ENCODE measurements around the gene ELF5. TPM values are rescaled to one million over a fixed set of nuclear protein-coding genes. Genes with fewer than 3 reads are reported as not detected.

Gene ELF5
- total RNA-seq: 0.43 TPM in 1 of 2 replicates, not detected in the other

DNA sequence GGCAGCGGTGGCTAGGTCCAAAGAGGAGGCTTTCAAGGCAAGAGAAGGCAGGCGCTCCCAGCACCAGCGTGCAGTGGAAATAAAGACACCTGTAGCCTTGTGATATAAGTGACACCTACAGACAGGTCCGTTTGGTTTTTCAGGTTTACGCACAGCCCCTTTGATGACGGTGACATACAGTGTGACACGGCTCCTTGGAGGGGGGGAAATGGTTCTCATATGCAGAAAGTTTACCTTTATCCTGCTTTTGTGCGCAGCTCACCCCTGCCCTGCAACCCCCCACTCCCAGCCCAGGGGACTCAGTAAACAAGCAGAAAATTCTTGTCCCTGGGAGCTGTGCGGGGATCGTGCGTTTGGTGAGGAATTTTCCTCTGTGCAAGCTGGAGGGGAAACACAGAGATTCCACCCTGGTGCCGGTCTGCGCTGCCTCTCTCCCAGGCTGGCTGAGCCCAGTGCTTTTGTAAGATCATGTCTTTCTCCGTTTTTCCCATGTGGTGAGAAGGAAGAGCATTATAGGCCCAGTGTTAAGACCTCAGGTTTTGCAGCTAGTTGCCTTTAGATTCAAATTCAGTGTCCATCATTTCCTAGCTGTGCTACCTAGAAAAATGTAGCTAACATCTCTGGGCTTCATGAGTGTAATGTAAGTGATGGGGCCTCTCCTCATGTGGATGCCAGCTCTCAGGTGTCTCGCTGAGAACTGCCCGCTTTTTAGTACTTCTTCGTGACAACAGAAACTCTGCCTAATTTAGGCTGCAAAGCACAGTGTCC lies at the start of gene ELF5:
Gene ELF5 (minus strand): TSS at position 113 of the 768 bp plus-strand sequence. CDS start 8,045 bp downstream, outside the sequence.

DNA sequence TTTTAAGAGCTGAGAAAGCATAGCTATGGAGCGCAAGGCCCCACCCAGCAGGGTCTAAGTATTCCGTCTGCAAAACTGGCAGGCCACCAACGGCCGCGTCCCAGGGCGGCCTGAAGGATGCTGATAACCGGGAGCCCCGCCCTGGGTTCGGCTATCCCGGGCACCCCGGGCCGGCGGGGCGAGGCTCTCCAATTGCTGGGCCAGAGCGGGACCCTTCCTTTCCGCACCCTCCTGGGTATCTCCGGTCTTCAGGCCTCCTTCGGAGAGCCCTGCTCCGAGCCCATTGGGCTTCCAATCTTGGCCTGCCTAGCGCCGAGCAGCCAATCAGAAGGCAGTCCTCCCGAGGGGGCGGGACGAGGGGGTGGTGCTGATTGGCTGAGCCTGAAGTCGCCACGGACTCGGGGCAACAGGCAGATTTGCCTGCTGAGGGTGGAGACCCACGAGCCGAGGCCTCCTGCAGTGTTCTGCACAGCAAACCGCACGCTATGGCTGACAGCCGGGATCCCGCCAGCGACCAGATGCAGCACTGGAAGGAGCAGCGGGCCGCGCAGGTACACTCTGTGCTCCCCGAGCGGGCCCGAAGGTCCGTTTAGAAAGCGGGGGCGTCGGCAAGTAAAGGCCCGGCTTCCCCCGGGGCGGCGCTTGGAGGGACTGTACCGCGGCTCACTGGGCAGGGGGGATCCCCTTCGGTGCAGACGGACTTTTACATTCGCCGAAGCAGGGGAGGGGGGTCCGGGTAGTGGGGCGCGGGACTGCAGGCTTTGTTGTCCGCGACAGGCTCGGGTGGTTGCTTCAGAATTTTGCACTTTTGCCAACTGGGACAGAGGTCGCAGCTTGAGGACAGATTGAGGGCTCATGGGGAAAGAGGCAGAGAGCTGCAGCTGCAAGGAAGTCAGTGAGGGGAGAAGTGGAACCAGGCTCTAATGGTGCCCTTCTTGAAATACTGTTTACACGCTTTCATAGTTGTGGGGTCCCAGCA lies 74.8 kb downstream of the ELF5 start, which contains the start of gene CAT:
Gene CAT (plus strand): TSS at position 406 of the 979 bp plus-strand sequence. CDS start 80 bp downstream, at position 486.

Other genes starting within 250 kb of the ELF5 start
- 0.43 and 13.3 TPM in 2 replicates for gene ABTB2, start 155.8 kb downstream of the ELF5 start, total RNA-seq
- 36.6 and 38.6 TPM in 2 replicates for gene CAT, start 74.9 kb downstream of the ELF5 start, total RNA-seq
- gene EHF, start 107.3 kb upstream of the ELF5 start, total RNA-seq: 296 and 323 TPM in 2 replicates

Data from tracheal epithelial cell (primary cell).